PC-9 (cell line): ENCODE results near the gene C9orf78.

Experiments used
- EZH2 ChIP-seq: fragments of 200-600 bp; sonication (generic); IDR thresholded peaks from 2 replicates; pipeline ENCODE4 v1.8.0; 2017; ENCODE audit warnings: antibody characterized with exemption, low read depth
- TF ChIP-seq, protein P1 (sequence below): fragments of 200-600 bp; sonication (generic); conservative IDR thresholded peaks from 2 replicates; pipeline ENCODE4 v1.6.1; 2017; ENCODE audit warnings: mixed run types, antibody characterized with exemption, mild to moderate bottlenecking, moderate library complexity

DNA sequence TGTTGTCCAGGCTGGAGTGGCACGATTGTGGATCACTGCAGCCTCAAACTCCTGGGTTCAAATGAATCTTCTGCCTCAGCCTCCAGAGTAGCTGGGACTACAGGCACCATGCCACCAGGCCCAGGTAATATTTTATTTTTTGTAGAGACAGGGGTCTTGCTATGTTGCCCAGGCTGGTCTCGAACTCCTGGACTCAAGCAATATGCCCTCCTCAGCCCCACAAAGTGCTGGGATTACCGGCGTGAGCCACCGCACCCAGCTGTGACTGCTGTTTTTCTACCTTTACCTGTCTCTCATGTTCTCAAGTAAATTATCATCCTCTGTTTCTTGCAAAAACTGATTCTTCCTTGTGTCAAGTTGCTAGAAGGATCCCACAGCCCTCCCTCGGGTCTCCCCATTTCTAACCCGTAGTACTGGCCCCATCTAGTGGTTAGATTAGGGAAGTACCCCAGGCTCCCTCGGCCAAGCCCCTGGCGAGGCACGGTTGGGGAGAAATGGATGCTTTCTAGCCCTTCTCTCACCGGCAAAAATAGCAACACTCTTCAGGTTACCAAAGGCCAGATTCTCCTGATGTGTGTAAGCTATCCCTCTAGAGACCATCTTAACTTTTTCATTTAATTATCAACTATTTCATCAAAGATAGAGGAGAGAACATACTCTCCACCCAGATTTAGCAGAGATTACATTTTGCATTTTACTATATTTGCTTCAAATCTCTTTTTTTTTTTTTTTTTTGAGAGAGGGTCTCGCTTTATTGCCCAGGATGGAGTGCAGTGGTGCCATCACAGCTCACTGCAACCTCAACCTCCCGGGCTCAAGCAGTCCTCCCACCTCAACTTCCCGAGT is 51.3 kb downstream of the C9orf78 start:
- TF ChIP-seq, protein P1, sequence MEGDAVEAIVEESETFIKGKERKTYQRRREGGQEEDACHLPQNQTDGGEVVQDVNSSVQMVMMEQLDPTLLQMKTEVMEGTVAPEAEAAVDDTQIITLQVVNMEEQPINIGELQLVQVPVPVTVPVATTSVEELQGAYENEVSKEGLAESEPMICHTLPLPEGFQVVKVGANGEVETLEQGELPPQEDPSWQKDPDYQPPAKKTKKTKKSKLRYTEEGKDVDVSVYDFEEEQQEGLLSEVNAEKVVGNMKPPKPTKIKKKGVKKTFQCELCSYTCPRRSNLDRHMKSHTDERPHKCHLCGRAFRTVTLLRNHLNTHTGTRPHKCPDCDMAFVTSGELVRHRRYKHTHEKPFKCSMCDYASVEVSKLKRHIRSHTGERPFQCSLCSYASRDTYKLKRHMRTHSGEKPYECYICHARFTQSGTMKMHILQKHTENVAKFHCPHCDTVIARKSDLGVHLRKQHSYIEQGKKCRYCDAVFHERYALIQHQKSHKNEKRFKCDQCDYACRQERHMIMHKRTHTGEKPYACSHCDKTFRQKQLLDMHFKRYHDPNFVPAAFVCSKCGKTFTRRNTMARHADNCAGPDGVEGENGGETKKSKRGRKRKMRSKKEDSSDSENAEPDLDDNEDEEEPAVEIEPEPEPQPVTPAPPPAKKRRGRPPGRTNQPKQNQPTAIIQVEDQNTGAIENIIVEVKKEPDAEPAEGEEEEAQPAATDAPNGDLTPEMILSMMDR = peak; percentile 94
- no peak for TF ChIP-seq EZH2
